HUES6 (cell line): Measurements from ENCODE around the gene SH3BP4.

Source experiments
- H3K27ac ChIP-seq: 2 replicates; pipeline ENCODE4 v1.7.0; 2013; ENCODE audit warnings: low read depth, mild to moderate bottlenecking, low read length, inconsistent platforms
- H3K27me3 ChIP-seq: 2 replicates; pipeline ENCODE4 v1.6.1; 2013; ENCODE audit warnings: low read length; ENCODE audit not compliant: control insufficient read depth, insufficient read depth
- H3K36me3 ChIP-seq: 2 replicates; pipeline ENCODE4 v1.6.1; 2013; ENCODE audit warnings: low read length; ENCODE audit not compliant: control insufficient read depth, insufficient read depth
- H3K4me1 ChIP-seq: 2 replicates; pipeline ENCODE4 v1.6.1; 2013; ENCODE audit warnings: low read length; ENCODE audit not compliant: control insufficient read depth, insufficient read depth
- H3K4me3 ChIP-seq: 2 replicates; pipeline ENCODE4 v1.5.1; 2013; ENCODE audit warnings: low read depth, low read length
- H3K9ac ChIP-seq: one replicate; pipeline ENCODE4 v1.6.1; 2013; ENCODE audit warnings: mild to moderate bottlenecking, low read length
- H3K9me3 ChIP-seq: 2 replicates; pipeline ENCODE4 v1.6.1; 2013; ENCODE audit warnings: low read depth, low read length; ENCODE audit not compliant: control insufficient read depth, insufficient read depth

Gene SH3BP4

GRCh38 chr2:234986876-234987720, 35.3 kb downstream of the SH3BP4 start:
- Histone ChIP-seq H3K4me1 (peaks cover 38% of the 10 kb centered on the region), H3K27me3 (no peaks in the 10 kb centered on the region), H3K9me3 (no peaks in the 10 kb centered on the region; the same call in 1 of the 2 replicates), H3K27ac (no peak overlapping the region), H3K36me3 (peaks cover 10% of the 10 kb centered on the region; the same call in 1 of the 2 replicates), H3K9ac (no peak overlapping the region), H3K4me3 (no peak overlapping the region)

DNA sequence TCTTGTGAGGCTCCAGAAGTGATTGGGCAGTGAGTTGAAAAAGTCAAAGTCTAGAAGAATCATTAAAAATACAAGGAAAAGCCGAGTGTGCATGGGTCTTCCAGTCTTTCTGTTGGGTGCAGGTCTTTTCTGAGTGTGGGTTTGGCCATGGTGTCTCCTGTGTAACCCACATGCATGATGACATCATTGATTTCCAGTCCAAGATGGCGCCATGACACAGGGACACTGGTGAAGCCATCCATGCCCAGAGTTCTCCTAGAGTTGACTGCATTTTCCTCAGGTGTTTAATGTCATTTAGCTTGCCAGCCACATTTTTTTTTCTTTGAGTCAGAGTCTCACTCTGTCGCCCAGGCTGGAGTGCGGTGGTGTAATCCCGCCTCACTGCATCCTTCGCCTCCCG, 35.9 kb downstream of the SH3BP4 start:
- Histone ChIP-seq H3K4me3 (no peak overlapping the region), H3K9me3 (no peaks in the 10 kb centered on the region; the same call in 1 of the 2 replicates), H3K27me3 (no peaks in the 10 kb centered on the region), H3K27ac (no peak overlapping the region), H3K9ac (no peak overlapping the region), H3K4me1 (peaks cover 31% of the 10 kb centered on the region), H3K36me3 (peaks cover 15% of the 10 kb centered on the region; the same call in 1 of the 2 replicates)

GRCh38 chr2:234988491-234988890, 36.7 kb downstream of the SH3BP4 start:
- peaks cover 15% of the 10 kb centered on the region; the same call in 1 of the 2 replicates for H3K36me3 ChIP-seq
- H3K4me3 ChIP-seq: no peak overlapping the region
- H3K4me1 ChIP-seq: peaks cover 27% of the 10 kb centered on the region
- H3K9ac ChIP-seq: no peak overlapping the region
- H3K9me3 ChIP-seq: no peaks in the 10 kb centered on the region; the same call in 1 of the 2 replicates
- H3K27ac ChIP-seq: no peak overlapping the region
- H3K27me3 ChIP-seq: no peaks in the 10 kb centered on the region

DNA sequence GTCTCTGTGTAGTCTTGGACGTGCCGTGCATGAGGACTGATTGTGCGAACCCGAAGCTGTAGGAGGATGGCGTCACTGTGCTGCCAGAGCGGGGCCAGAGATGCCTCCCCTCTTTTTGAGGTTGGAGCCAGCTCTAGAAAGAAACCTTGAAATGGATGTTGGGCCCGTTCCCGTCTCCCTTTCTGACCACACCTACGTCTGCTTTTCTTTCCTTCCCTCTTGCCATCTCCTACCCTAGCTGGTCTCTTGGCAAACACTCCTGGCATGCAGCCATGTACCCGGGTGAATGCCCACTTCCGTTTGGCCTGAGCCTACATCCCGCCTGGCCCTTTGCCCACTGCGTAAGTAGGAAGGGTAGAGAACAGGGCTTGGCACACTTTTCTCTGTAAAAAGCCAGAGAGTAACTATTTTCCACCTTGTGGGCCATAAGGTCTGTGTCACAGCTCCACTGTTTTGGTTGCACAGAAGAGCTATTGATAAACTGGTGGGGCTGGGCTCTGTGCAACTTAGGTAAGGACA, 37.4 kb downstream of the SH3BP4 start:
- H3K4me3 ChIP-seq: no peak overlapping the region
- H3K9me3 ChIP-seq: no peaks in the 10 kb centered on the region; the same call in 1 of the 2 replicates
- H3K36me3 ChIP-seq: peaks cover 15% of the 10 kb centered on the region; the same call in 1 of the 2 replicates
- peaks cover 27% of the 10 kb centered on the region for H3K4me1 ChIP-seq
- H3K27ac ChIP-seq: no peak overlapping the region
- H3K27me3 ChIP-seq: no peaks in the 10 kb centered on the region
- H3K9ac ChIP-seq: no peak overlapping the region

DNA sequence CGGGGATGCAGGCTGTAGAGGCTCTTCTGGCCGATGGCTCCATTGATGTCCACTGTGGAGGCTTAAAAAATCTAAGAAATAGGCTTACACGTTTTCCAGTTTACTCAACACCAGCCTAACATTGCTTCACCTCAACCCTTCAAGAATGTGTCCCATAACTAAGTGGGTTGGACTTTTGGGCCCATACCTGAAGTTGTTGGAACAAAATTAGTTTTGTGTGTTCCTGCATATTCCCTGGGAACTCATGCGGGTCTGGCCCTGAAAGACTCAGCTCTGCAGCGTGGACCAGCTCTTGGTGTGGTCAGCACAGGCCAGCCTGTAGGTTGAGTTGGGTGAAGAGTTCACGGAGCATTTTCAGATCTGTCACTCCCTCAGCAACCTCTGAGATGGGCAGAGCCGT, 38.5 kb downstream of the SH3BP4 start:
- H3K4me3 ChIP-seq: no peak overlapping the region
- no peak overlapping the region for H3K9ac ChIP-seq
- peaks cover 18% of the 10 kb centered on the region; the same call in 1 of the 2 replicates for H3K36me3 ChIP-seq
- peaks cover 30% of the 10 kb centered on the region for H3K4me1 ChIP-seq
- no peaks in the 10 kb centered on the region for H3K27me3 ChIP-seq
- H3K27ac ChIP-seq: no peak overlapping the region
- no peaks in the 10 kb centered on the region; the same call in 1 of the 2 replicates for H3K9me3 ChIP-seq

GRCh38 chr2:234991290-234991689, 39.5 kb downstream of the SH3BP4 start:
- Histone ChIP-seq H3K27ac (no peak overlapping the region), H3K27me3 (no peaks in the 10 kb centered on the region), H3K36me3 (peaks cover 18% of the 10 kb centered on the region; the same call in 1 of the 2 replicates), H3K4me3 (no peak overlapping the region), H3K9me3 (no peaks in the 10 kb centered on the region; the same call in 1 of the 2 replicates), H3K4me1 (peaks cover 34% of the 10 kb centered on the region), H3K9ac (no peak overlapping the region)

DNA sequence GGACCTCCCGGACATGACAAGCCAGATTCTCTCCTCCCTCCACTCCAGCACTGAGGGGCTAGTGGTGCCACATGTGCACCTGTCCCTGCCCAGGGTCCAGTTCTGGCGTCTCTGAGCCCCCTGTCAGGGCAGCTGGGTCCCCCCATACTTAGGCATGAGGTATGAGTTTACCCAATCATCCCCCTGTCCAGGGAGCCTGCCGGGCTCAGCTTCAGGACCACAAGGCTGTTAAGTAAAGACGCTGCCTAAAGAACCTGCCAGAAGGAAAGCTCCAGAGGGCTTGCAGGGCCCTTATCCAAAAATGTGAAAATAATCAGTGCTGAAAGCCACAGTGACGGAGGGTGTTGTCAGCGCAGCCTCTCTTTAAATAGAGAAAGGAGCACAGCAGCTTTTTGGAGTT, 40.0 kb downstream of the SH3BP4 start:
- H3K4me3 ChIP-seq: no peak overlapping the region
- H3K4me1 ChIP-seq: peaks cover 36% of the 10 kb centered on the region
- H3K9ac ChIP-seq: no peak overlapping the region
- H3K9me3 ChIP-seq: no peaks in the 10 kb centered on the region; the same call in 1 of the 2 replicates
- H3K36me3 ChIP-seq: peaks cover 18% of the 10 kb centered on the region; the same call in 1 of the 2 replicates
- no peak overlapping the region for H3K27ac ChIP-seq
- no peaks in the 10 kb centered on the region for H3K27me3 ChIP-seq

DNA sequence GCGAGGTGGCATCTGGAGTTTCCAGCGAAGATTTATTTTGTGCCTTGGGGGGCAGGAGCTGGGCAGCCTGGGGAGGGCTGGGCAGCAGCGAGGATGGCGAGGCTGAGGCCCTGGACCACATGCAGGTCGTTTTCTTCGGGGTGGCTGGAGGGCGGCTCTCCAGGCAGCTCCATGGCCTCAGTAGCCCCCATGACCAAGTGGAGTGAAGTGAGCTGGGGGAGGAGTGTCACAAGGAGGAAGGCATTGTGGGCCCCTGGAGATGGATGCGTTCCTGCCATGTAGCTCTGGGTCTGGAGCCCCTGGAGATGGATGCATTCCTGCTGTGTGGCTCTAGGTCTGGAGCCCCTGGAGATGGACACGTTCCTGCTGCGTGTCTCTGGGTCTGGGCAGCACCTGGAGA, 40.4 kb downstream of the SH3BP4 start:
- H3K9ac ChIP-seq: no peak overlapping the region
- H3K27ac ChIP-seq: no peak overlapping the region
- H3K27me3 ChIP-seq: no peaks in the 10 kb centered on the region
- H3K9me3 ChIP-seq: no peaks in the 10 kb centered on the region; the same call in 1 of the 2 replicates
- H3K4me3 ChIP-seq: no peak overlapping the region
- peaks cover 20% of the 10 kb centered on the region for H3K36me3 ChIP-seq
- peaks cover 40% of the 10 kb centered on the region for H3K4me1 ChIP-seq

DNA sequence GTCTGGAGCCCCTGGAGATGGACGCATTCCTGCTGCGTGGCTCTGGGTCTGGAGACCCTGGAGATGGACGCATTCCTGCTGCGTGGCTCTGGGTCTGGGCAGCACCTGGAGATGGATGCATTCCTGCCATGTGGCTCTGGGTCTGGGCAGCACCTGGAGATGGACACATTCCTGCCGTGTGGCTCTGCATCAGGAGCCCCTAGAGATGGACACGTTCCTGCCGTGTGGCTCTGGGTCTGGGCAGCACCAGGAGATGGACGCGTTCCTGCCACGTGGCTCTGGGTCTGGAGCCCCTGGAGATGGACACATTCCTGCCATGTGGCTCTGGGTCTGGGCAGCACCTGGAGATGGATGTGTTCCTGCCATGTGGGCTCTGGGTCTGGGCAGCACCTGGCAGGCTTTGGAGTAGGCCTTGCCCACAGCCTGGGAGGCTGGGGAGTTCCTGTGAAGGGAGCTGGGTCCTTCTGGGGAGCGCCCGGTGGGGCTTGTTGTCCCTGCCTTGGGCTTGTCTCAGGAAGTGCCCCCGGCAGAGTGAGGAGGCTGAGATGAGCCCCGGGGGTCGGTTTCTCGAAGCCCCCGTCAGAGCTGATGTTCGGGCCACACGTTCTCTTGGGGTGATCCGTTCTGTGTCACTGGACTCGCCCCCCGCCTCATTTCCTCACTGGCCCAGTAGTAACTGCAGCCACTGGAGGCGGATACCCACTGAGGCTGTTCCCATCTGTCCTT, 41.0 kb downstream of the SH3BP4 start:
- Histone ChIP-seq H3K27me3 (no peaks in the 10 kb centered on the region), H3K27ac (no peak overlapping the region), H3K4me1 (peaks cover 45% of the 10 kb centered on the region), H3K9ac (no peak overlapping the region), H3K4me3 (no peak overlapping the region), H3K9me3 (no peaks in the 10 kb centered on the region), H3K36me3 (peaks cover 23% of the 10 kb centered on the region)

DNA sequence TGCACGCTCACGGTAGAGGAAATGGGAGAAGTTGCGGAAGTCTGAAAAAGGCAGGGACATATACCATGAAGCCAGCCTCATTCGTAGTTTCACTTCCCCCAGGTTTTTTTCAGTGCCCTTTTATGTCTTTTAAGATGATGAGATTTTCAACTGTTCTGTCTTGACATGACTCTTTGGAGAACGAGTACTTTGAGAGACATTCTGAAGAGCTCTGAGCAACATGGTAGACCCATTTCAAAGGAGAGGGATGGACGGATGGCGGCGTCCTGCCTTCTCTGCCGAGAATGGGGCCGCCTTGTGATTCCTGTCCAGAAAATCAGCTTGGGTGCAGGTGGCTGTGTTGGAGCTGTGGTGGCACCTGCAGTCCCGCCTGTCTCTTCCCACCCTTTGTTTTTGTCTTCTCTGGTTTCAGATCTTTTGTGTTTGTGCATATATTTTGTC, 41.7 kb downstream of the SH3BP4 start:
- H3K4me3 ChIP-seq: no peak overlapping the region
- no peaks in the 10 kb centered on the region for H3K27me3 ChIP-seq
- peaks cover 23% of the 10 kb centered on the region for H3K36me3 ChIP-seq
- peaks cover 50% of the 10 kb centered on the region for H3K4me1 ChIP-seq
- no peak overlapping the region for H3K27ac ChIP-seq
- H3K9me3 ChIP-seq: no peaks in the 10 kb centered on the region
- no peak overlapping the region for H3K9ac ChIP-seq
